Hematopoietic multipotent progenitor cell (in vitro differentiated cells): Measurements from ENCODE around the gene MAP2K5. TPM values are rescaled to one million over a fixed set of nuclear protein-coding genes. Genes with fewer than 3 reads are reported as not detected.

Experiments
- DNase-seq, 3 donors: peaks; one replicate each; pipeline ENCODE4 v3.0.0-alpha.2; 2011 to 2015; ENCODE audit warnings: low read depth in 2 of 3, low spot score in 2 of 3
- total RNA-seq: library from RNA; depleted of rRNA; stranded (reverse); fragments of >200 nt; gene quantifications from one replicate; pipeline ENCODE4 v1.2.3, GENCODE V29; 2012

Gene MAP2K5
- total RNA-seq, 1 donor: 8.6 TPM

GRCh38 chr15:67820122-67820991 lies 277.9 kb downstream of the MAP2K5 start:
- peak in 1 of 3 donors; percentile 28 for DNase-seq

- peak in 2 of 3 donors; percentile 68 to 79 for DNase-seq
Observed at GRCh38 chr15:67820992-67821783, 278.7 kb downstream of the MAP2K5 start.

GRCh38 chr15:67821784-67822440 lies 279.4 kb downstream of the MAP2K5 start:
- DNase-seq: no peak

- DNase-seq: peak in 1 of 3 donors; percentile 7
Observed at GRCh38 chr15:67822537-67823313, 280.2 kb downstream of the MAP2K5 start.

GRCh38 chr15:67823314-67824196 lies 281.1 kb downstream of the MAP2K5 start:
- DNase-seq: no peak

GRCh38 chr15:67824197-67824968 lies 281.9 kb downstream of the MAP2K5 start:
- peak in 1 of 3 donors; percentile 29 for DNase-seq

- peak in 1 of 3 donors; percentile 55 for DNase-seq
Observed at GRCh38 chr15:67824976-67825880, 282.7 kb downstream of the MAP2K5 start, which contains the start of gene SKOR1. Gene SKOR1, plus strand, starts transcription at chr15:67825509. Its CDS starts 94 bp downstream, at chr15:67825603.

- DNase-seq: no peak
Observed at GRCh38 chr15:67825881-67826716, 283.6 kb downstream of the MAP2K5 start.

GRCh38 chr15:67826717-67827561 lies 284.4 kb downstream of the MAP2K5 start:
- DNase-seq: no peak

- DNase-seq: no peak
Observed at GRCh38 chr15:67827562-67828277, 285.2 kb downstream of the MAP2K5 start.

GRCh38 chr15:67828278-67828968 lies 285.9 kb downstream of the MAP2K5 start:
- no peak for DNase-seq

- DNase-seq: no peak
Observed at GRCh38 chr15:67828969-67829646, 286.6 kb downstream of the MAP2K5 start.

- DNase-seq: no peak
Observed at GRCh38 chr15:67829647-67830504, 287.4 kb downstream of the MAP2K5 start.
